Measurements from ENCODE around the gene VWA3B.
"Not testable (repeated sequence)": the region's sequence is repeated elsewhere in the genome, so short reads cannot be mapped to it uniquely, and the experiment has no call there.

DNA sequence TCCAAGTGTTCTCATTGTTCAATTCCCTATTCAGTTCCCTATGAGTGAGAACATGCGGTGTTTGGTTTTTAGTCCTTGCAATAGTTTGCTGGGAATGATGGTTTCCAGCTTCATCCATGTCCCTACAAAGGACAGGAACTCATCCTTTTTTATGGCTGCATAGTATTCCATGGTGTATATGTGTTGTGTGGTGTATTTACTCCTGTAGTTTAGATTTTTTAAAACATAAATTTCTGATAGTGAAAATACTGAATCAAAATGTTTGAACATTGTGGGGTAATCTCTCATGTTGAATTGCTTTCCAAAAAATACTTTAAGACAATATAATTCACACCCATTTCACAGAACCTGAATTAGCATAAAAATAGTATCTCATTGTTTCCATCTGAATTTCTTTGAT, 60.9 kb downstream of the VWA3B start:
- TF ChIP-seq CTCF (optimal IDR thresholded peaks at IDR 0.05 in 1 of 3, IDR thresholded peaks at IDR 0.05 in 1 of 3, conservative IDR thresholded peaks at IDR 0.05 in 1 of 3; ENCODE audit: extremely low read depth in 1 of 3, insufficient read depth in 2 of 3, low read length in 3 of 3); EZH2 (IDR thresholded peaks at IDR 0.05; ENCODE audit: low read length): not testable (repeated sequence)

Measured in keratinocyte (primary cell).